ENCODE results near the gene THBS1.

Gene THBS1

DNA sequence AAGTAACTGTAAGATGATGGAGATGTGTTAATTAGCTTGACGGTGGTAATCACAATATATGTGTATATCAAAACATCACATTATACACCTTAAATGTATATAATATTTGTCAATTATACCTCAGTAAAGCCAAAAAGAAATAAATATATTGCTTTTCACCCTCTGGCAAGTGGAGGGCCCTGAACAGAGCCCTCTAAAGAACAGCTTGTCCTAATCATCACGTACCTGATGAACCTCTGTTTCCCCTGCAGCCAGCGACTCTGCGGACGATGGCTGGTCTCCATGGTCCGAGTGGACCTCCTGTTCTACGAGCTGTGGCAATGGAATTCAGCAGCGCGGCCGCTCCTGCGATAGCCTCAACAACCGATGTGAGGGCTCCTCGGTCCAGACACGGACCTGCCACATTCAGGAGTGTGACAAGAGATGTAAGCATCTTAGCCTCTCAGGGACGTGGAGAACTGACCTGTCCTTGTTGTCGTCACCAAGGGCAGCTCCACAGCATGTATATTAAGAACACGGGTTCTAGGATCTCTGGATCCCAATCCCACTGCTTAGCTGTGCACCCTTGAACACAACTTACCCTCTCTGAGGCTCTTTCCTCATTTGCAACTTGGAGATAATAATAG, 6.3 kb downstream of the THBS1 start:
- Histone ChIP-seq H2AFZ (ENCODE audit: low read depth, low read length) (no peak overlapping the region), H3K4me1 (ENCODE audit: insufficient read depth, low read length) (peaks cover 17% of the 10 kb centered on the region), H3K36me3 (ENCODE audit: insufficient read depth, low read length) (peaks cover 98% of the 10 kb centered on the region), H3K9me3 (ENCODE audit: low read length) (no peaks in the 10 kb centered on the region), H3K4me3 (ENCODE audit: low read length) (no peak overlapping the region), H3K27me3 (ENCODE audit: insufficient read depth, low read length) (no peaks in the 10 kb centered on the region)

DNA sequence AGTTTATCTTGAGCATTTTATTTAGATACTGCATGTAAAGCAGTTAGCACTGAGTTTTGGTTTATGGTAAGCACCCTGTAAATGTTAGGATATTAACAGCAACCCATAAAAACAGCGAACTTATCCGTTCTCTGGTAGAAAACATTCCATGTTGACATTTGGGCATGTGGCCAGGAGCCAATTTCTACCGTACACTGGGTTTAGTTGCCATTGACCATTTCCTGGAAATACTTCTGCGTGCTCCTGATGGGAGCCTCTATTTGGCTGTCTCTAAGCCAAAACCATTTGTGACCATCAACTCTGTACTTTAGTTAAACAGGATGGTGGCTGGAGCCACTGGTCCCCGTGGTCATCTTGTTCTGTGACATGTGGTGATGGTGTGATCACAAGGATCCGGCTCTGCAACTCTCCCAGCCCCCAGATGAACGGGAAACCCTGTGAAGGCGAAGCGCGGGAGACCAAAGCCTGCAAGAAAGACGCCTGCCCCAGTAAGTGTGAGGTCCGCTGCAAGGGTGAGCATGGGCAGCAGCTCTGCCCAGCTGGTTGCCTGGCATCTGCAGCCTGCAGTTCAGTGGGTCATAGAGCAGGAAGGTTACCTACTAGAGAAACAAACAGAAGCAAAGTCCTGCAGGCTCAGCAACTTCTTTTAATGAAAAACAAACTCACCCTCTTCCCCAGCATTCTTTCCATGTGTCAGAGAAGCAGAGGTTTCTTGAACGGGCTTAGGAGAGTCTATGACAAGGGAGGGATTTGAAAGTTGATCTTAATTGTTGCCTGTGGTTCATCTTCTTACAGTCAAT, 7.1 kb downstream of the THBS1 start:
- H3K9me3 ChIP-seq (ENCODE audit: low read length) = peaks cover 2% of the 10 kb centered on the region
- H3K4me3 ChIP-seq (ENCODE audit: low read length) = no peak overlapping the region

DNA sequence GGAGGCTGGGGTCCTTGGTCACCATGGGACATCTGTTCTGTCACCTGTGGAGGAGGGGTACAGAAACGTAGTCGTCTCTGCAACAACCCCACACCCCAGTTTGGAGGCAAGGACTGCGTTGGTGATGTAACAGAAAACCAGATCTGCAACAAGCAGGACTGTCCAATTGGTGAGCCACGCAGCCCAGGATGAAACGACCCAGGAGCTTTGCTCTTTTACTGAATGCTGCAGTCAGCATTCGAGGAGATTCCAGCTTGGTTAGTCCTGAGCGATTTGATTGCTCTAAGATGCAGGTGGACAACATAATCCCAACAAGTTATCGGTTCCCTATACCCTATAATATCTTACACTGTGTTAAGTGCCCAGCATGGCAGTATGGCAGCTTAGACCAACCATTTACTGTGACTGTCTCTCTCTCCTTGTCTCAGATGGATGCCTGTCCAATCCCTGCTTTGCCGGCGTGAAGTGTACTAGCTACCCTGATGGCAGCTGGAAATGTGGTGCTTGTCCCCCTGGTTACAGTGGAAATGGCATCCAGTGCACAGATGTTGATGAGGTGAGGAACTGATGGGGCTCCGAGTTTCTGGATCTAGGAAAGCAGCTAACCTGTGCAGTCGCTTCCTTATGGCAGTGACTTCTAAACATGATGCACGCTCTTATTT, 7.8 kb downstream of the THBS1 start:
- Histone ChIP-seq H3K27me3 (ENCODE audit: insufficient read depth, low read length) (no peaks in the 10 kb centered on the region), H3K9me3 (ENCODE audit: low read length) (peaks cover 2% of the 10 kb centered on the region), H2AFZ (ENCODE audit: low read depth, low read length) (no peak overlapping the region), H3K4me1 (ENCODE audit: insufficient read depth, low read length) (peaks cover 7% of the 10 kb centered on the region), H3K36me3 (ENCODE audit: insufficient read depth, low read length) (peaks cover 99% of the 10 kb centered on the region), H3K4me3 (ENCODE audit: low read length) (no peak overlapping the region)

More for the DNA sequence above, 7.1 kb downstream of the THBS1 start:
- Histone ChIP-seq H3K36me3 (ENCODE audit: insufficient read depth, low read length) (peaks cover 98% of the 10 kb centered on the region), H3K27me3 (ENCODE audit: insufficient read depth, low read length) (no peaks in the 10 kb centered on the region), H3K4me1 (ENCODE audit: insufficient read depth, low read length) (peaks cover 10% of the 10 kb centered on the region), H2AFZ (ENCODE audit: low read depth, low read length) (no peak overlapping the region)

DNA sequence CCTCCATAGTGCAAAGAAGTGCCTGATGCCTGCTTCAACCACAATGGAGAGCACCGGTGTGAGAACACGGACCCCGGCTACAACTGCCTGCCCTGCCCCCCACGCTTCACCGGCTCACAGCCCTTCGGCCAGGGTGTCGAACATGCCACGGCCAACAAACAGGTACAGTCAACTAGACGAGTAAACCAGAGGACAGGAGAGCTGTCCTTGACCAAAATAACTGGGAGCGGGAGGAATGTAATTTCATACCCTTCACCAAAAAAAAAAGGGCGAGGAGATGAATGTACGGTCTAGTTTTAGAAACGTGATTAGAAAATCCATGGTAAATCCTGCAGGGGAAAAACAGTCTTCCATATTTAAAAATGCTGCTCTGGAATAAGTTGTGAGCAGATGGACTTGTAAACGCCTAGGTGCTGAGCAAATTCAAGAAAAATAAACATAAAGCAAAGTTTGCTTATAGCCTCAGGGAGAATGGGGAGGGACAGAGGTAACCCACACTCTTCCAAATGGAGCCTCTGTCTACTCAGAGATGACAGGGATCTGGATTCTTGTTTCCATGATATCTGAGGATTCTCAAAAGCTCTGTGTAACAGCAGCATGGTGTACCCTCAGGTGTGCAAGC, 8.4 kb downstream of the THBS1 start:
- Histone ChIP-seq H3K4me3 (ENCODE audit: low read length) (no peak overlapping the region), H3K36me3 (ENCODE audit: insufficient read depth, low read length) (peaks cover 99% of the 10 kb centered on the region), H2AFZ (ENCODE audit: low read depth, low read length) (no peak overlapping the region), H3K27me3 (ENCODE audit: insufficient read depth, low read length) (no peaks in the 10 kb centered on the region), H3K4me1 (ENCODE audit: insufficient read depth, low read length) (peaks cover under 1% of the 10 kb centered on the region), H3K9me3 (ENCODE audit: low read length) (peaks cover 2% of the 10 kb centered on the region)

DNA sequence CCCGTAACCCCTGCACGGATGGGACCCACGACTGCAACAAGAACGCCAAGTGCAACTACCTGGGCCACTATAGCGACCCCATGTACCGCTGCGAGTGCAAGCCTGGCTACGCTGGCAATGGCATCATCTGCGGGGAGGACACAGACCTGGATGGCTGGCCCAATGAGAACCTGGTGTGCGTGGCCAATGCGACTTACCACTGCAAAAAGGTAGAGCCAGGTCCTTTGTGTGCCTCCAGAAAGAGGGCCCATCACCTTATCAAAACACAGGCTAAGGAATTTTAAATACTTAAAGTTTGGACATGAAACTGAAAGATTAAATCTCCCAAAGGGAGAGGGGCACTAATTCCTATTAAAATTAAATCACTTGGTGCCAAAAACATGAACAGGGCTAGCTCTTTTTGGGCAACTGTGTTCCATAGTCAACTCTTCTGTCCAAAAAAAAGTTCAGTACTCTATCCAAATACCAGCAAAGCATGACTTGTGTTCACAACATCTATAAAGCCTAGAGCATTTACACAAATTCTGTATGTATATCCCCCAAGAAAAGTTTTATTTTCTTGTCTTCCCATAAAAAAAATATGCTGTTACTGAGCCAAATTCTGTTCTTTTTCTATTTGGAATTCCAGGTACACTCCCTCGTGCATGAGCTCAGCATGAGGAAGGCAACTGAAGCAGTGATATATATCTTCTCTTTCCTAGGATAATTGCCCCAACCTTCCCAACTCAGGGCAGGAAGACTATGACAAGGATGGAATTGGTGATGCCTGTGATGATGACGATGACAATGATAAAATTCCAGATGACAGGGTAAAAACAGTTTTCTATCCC, 9.2 kb downstream of the THBS1 start:
- peaks cover 100% of the 10 kb centered on the region for H3K36me3 ChIP-seq (ENCODE audit: insufficient read depth, low read length)
- peaks cover 2% of the 10 kb centered on the region for H3K9me3 ChIP-seq (ENCODE audit: low read length)
- no peak overlapping the region for H2AFZ ChIP-seq (ENCODE audit: low read depth, low read length)

DNA sequence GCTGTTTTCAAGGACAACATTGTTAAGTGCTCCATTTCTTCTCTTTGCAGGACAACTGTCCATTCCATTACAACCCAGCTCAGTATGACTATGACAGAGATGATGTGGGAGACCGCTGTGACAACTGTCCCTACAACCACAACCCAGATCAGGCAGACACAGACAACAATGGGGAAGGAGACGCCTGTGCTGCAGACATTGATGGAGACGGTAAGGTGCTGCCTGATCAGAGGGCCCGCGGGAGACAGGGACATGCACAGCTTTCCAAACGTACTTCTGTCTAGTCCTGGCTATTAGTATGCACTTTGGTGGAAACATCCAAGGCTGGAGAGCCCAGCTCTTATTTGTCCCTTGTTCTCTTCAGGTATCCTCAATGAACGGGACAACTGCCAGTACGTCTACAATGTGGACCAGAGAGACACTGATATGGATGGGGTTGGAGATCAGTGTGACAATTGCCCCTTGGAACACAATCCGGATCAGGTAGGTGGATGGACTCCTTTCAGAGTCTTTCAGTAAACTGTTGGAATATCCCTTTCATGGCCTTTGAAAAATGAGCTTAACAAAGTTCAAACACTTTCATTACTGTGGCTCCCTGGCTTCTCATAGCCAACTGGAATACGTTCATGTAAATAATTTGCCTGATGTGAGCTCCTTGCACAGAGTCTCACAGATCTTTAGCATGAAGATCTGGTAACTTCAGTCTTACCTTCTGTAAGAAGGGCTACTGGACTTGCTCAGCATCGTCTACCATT, 10.4 kb downstream of the THBS1 start:
- H3K4me3 ChIP-seq (ENCODE audit: low read length) = no peak overlapping the region
- H3K4me1 ChIP-seq (ENCODE audit: insufficient read depth, low read length) = no peaks in the 10 kb centered on the region
- H2AFZ ChIP-seq (ENCODE audit: low read depth, low read length) = no peak overlapping the region
- H3K36me3 ChIP-seq (ENCODE audit: insufficient read depth, low read length) = peaks cover 100% of the 10 kb centered on the region
- H3K27me3 ChIP-seq (ENCODE audit: insufficient read depth, low read length) = no peaks in the 10 kb centered on the region
- peaks cover 2% of the 10 kb centered on the region for H3K9me3 ChIP-seq (ENCODE audit: low read length)

More for the DNA sequence above, 9.2 kb downstream of the THBS1 start:
- H3K4me3 ChIP-seq (ENCODE audit: low read length) = no peak overlapping the region
- H3K4me1 ChIP-seq (ENCODE audit: insufficient read depth, low read length) = no peaks in the 10 kb centered on the region
- H3K27me3 ChIP-seq (ENCODE audit: insufficient read depth, low read length) = no peaks in the 10 kb centered on the region

DNA sequence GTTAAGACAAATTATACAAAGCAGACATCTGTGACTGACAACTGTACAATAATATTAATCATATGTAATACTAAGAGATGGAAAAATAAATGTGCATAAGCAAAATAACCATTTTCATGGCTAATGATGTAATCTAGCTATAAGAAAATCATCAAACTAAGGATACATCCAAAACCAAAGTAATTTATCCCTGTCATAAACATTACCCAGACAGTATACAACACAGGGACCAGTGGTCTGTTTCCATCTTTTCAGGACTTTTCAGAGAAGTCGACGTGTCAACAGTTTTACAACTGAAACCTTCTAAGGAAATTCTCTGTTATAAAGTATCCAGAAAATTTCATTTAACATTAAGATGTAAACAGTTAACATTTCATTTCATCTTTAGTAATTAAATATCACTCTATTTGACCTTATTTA, 11.0 kb downstream of the THBS1 start:
- no peak overlapping the region for H3K4me3 ChIP-seq (ENCODE audit: low read length)
- peaks cover 2% of the 10 kb centered on the region for H3K9me3 ChIP-seq (ENCODE audit: low read length)
- H2AFZ ChIP-seq (ENCODE audit: low read depth, low read length) = no peak overlapping the region
- no peaks in the 10 kb centered on the region for H3K4me1 ChIP-seq (ENCODE audit: insufficient read depth, low read length)
- H3K36me3 ChIP-seq (ENCODE audit: insufficient read depth, low read length) = peaks cover 100% of the 10 kb centered on the region
- H3K27me3 ChIP-seq (ENCODE audit: insufficient read depth, low read length) = no peaks in the 10 kb centered on the region

DNA sequence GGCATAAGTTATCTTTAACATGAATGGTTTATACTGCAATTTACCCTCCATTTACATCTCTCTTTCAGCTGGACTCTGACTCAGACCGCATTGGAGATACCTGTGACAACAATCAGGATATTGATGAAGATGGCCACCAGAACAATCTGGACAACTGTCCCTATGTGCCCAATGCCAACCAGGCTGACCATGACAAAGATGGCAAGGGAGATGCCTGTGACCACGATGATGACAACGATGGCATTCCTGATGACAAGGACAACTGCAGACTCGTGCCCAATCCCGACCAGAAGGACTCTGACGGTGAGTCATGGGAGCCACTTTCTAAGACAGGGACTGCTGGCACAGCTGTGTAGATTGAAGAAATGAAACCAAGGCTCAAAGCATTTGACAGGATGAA, 11.6 kb downstream of the THBS1 start:
- peaks cover 2% of the 10 kb centered on the region for H3K9me3 ChIP-seq (ENCODE audit: low read length)
- H3K4me1 ChIP-seq (ENCODE audit: insufficient read depth, low read length) = no peaks in the 10 kb centered on the region
- no peaks in the 10 kb centered on the region for H3K27me3 ChIP-seq (ENCODE audit: insufficient read depth, low read length)
- H3K36me3 ChIP-seq (ENCODE audit: insufficient read depth, low read length) = peaks cover 96% of the 10 kb centered on the region
- H3K4me3 ChIP-seq (ENCODE audit: low read length) = no peak overlapping the region
- no peak overlapping the region for H2AFZ ChIP-seq (ENCODE audit: low read depth, low read length)

DNA sequence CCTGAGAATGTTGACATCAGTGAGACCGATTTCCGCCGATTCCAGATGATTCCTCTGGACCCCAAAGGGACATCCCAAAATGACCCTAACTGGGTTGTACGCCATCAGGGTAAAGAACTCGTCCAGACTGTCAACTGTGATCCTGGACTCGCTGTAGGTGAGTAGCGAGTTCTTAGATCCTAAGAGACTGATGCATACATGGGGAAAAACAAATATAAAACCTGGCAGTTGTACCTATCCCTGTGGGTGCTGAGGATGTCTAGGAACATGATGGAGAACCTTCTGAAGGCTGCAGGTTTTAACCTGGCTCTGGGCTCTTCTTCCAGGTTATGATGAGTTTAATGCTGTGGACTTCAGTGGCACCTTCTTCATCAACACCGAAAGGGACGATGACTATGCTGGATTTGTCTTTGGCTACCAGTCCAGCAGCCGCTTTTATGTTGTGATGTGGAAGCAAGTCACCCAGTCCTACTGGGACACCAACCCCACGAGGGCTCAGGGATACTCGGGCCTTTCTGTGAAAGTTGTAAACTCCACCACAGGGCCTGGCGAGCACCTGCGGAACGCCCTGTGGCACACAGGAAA, 12.3 kb downstream of the THBS1 start:
- H2AFZ ChIP-seq (ENCODE audit: low read depth, low read length) = no peak overlapping the region
- H3K27me3 ChIP-seq (ENCODE audit: insufficient read depth, low read length) = no peaks in the 10 kb centered on the region
- H3K4me1 ChIP-seq (ENCODE audit: insufficient read depth, low read length) = no peaks in the 10 kb centered on the region
- H3K9me3 ChIP-seq (ENCODE audit: low read length) = peaks cover 2% of the 10 kb centered on the region
- H3K4me3 ChIP-seq (ENCODE audit: low read length) = no peak overlapping the region
- H3K36me3 ChIP-seq (ENCODE audit: insufficient read depth, low read length) = peaks cover 92% of the 10 kb centered on the region

DNA sequence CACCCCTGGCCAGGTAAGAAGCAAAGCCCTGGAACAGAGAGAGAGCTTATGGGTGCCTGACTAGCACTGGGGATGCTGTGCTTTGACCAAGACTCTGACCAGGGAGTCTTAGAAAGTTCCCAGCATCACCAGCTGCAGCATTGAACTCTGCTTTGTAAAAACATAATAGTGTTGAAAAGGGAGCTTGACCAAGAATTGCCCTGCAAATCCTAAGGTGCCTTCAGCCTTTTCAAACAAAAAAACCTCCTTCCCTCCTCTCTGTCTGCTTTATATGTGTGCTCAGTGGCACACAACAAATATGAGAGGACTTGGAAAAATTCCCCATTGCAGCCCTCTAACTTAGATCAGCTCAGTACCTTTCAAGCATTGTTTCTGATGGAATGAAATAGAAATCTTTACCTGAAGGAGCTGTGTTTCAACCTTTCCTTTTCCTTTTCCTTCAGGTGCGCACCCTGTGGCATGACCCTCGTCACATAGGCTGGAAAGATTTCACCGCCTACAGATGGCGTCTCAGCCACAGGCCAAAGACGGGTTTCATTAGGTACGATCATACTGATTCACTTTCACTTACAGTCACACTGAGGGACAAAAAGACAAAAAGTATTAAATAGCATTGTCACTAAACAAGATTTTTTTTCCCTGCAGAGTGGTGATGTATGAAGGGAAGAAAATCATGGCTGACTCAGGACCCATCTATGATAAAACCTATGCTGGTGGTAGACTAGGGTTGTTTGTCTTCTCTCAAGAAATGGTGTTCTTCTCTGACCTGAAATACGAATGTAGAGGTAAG, 13.0 kb downstream of the THBS1 start:
- Histone ChIP-seq H3K4me1 (ENCODE audit: insufficient read depth, low read length) (no peaks in the 10 kb centered on the region), H3K36me3 (ENCODE audit: insufficient read depth, low read length) (peaks cover 85% of the 10 kb centered on the region), H3K27me3 (ENCODE audit: insufficient read depth, low read length) (no peaks in the 10 kb centered on the region), H2AFZ (ENCODE audit: low read depth, low read length) (no peak overlapping the region), H3K4me3 (ENCODE audit: low read length) (no peak overlapping the region), H3K9me3 (ENCODE audit: low read length) (peaks cover 2% of the 10 kb centered on the region)
